Measurements from ENCODE around the gene BCL2. TPM values are rescaled to one million over a fixed set of nuclear protein-coding genes. Genes with fewer than 3 reads are reported as not detected.
A peak's percentile ranks its signal among the peaks of the same experiment; 100 is the strongest.

Gene BCL2
- total RNA-seq, 1 donor from 2014 or later: 4.9 TPM

DNA sequence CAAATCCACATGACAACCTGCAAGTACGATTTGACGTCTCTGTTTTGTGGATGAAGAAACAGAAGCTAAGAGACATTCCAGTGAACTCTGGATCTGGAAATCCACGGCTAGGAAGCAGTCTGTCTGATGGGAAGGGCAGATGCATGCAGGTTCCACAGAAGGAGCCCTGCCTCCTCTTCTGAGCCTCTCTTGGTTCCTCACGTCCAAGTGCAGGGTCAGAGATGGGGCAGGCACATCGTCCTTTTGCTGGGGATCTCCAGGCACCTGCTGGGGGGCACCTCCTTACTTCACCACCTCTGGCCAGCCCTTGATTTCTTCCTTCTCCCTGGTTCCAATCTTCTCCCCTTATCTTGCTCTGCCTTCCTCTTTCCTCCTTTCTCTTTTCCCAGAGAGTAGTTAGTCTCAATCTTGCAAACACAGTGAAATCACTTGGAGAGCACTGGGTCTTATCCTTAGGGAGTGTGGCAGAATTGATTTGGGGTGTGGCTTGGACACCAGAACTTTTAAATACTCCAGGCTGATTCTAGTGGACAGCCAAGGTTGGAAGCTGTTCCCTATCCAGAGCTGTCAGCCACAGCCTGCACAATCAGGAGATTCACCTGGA, 137.8 kb downstream of the BCL2 start:
- Histone ChIP-seq H4K20me1 (ENCODE audit: low read depth) (no peaks in the 10 kb centered on the region), H3K9me3 (ENCODE audit: low read depth) (no peaks in the 10 kb centered on the region)
- TF ChIP-seq, protein P1, sequence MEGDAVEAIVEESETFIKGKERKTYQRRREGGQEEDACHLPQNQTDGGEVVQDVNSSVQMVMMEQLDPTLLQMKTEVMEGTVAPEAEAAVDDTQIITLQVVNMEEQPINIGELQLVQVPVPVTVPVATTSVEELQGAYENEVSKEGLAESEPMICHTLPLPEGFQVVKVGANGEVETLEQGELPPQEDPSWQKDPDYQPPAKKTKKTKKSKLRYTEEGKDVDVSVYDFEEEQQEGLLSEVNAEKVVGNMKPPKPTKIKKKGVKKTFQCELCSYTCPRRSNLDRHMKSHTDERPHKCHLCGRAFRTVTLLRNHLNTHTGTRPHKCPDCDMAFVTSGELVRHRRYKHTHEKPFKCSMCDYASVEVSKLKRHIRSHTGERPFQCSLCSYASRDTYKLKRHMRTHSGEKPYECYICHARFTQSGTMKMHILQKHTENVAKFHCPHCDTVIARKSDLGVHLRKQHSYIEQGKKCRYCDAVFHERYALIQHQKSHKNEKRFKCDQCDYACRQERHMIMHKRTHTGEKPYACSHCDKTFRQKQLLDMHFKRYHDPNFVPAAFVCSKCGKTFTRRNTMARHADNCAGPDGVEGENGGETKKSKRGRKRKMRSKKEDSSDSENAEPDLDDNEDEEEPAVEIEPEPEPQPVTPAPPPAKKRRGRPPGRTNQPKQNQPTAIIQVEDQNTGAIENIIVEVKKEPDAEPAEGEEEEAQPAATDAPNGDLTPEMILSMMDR (IDR thresholded peaks at IDR 0.05): no peak
- no peak for TF ChIP-seq EZH2phosphoT487 (IDR thresholded peaks at IDR 0.05)
- TF ChIP-seq EZH2 (IDR thresholded peaks at IDR 0.05): no peak

DNA sequence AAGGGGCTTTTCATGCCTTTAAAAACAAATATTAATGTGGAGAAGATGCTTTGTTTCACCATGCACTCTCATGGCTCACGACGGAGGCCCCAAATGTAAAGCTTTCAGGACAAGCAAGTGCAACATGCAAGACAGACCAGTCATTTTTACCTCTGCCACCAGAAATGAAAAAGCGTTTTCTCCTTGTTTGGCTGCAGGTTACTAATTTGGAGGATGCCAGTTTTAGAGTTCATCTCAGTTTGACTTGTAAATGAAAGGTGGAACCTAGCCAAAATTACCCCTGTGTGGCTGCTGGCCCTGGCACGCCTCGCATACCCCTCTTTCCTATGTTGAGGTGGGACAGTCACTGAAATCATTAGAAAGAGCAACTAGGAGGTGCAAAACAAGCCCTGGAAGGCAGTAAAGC, 138.6 kb downstream of the BCL2 start:
- Histone ChIP-seq H3K9ac (no peak overlapping the region), H3K9me3 (ENCODE audit: low read depth) (no peaks in the 10 kb centered on the region), H3K4me1 (peaks cover 25% of the 10 kb centered on the region), H3K4me3 (no peak overlapping the region), H3K4me2 (no peak overlapping the region), H2AFZ (replicated peaks) (no peak overlapping the region), H4K20me1 (ENCODE audit: low read depth) (no peaks in the 10 kb centered on the region), H3K79me2 (ENCODE audit: low read depth) (no peaks in the 10 kb centered on the region), H3K36me3 (no peaks in the 10 kb centered on the region), H3K27me3 (no peaks in the 10 kb centered on the region), H3K27ac (no peak overlapping the region), H3F3A (ENCODE audit: low read depth) (no peaks in the 10 kb centered on the region)
- Mint-ChIP-seq H3K4me3 (no peak overlapping the region), H3K27me3 (ENCODE audit: insufficient read depth, low read depth) (peaks cover 6% of the 10 kb centered on the region), H3K4me1 (peaks cover 57% of the 10 kb centered on the region), H3K9me3 (peaks cover 2% of the 10 kb centered on the region), H3K27ac (peak overlapping the region; percentile 97), H3K36me3 (peaks cover 2% of the 10 kb centered on the region)
- no peak for DNase-seq (ENCODE audit: low spot score)
- TF ChIP-seq EZH2phosphoT487 (IDR thresholded peaks at IDR 0.05) (no peak), EZH2 (IDR thresholded peaks at IDR 0.05) (no peak)
- TF ChIP-seq, protein P1 (IDR thresholded peaks at IDR 0.05): no peak

More for the DNA sequence above, 137.8 kb downstream of the BCL2 start:
- Histone ChIP-seq H3K9ac (no peak overlapping the region), H2AFZ (replicated peaks) (no peak overlapping the region), H3K79me2 (ENCODE audit: low read depth) (no peaks in the 10 kb centered on the region), H3K4me2 (no peak overlapping the region), H3K4me3 (no peak overlapping the region), H3K27ac (no peak overlapping the region), H3K27me3 (no peaks in the 10 kb centered on the region), H3K4me1 (peaks cover 25% of the 10 kb centered on the region), H3F3A (ENCODE audit: low read depth) (no peaks in the 10 kb centered on the region), H3K36me3 (no peaks in the 10 kb centered on the region)
- Mint-ChIP-seq H3K4me1 (peaks cover 57% of the 10 kb centered on the region), H3K9me3 (peaks cover 2% of the 10 kb centered on the region), H3K4me3 (no peak overlapping the region), H3K27me3 (ENCODE audit: insufficient read depth, low read depth) (peaks cover 6% of the 10 kb centered on the region), H3K27ac (peak overlapping the region; percentile 43), H3K36me3 (peaks cover 2% of the 10 kb centered on the region)
- DNase-seq (ENCODE audit: low spot score): no peak

DNA sequence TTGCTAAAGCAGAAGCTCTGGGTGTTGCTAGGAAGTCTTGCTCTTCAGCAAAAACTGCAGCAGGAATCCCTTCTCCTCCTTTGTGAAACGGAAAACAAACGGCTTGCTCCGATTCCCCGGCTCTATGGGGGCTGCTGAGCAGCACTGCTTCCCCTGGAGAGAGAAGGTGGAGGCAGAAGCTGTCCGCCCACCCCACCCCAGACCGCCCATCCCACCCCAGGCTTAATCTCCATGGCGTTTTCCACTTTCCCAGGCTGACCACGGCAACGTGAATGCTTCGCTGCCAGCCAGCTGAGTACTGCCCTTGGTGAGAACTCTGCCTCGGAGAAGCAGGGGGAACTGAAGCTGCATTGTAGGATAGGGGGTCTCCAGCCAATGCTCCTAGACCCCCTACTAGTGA, 139.2 kb downstream of the BCL2 start:
- no peak overlapping the region for H3K4me3 ChIP-seq
- H4K20me1 ChIP-seq (ENCODE audit: low read depth): no peaks in the 10 kb centered on the region
- no peaks in the 10 kb centered on the region for H3K79me2 ChIP-seq (ENCODE audit: low read depth)
- H3K36me3 ChIP-seq: no peaks in the 10 kb centered on the region
- DNase-seq (ENCODE audit: low spot score): peak; percentile 20
- Mint-ChIP-seq H3K4me3 (peak overlapping the region; percentile 61), H3K27me3 (ENCODE audit: insufficient read depth, low read depth) (peaks cover 7% of the 10 kb centered on the region), H3K9me3 (peaks cover 4% of the 10 kb centered on the region), H3K4me1 (peaks cover 59% of the 10 kb centered on the region), H3K27ac (peak overlapping the region; percentile 97), H3K36me3 (peaks cover 2% of the 10 kb centered on the region)
- TF ChIP-seq, protein P1 (IDR thresholded peaks at IDR 0.05): no peak
- TF ChIP-seq EZH2phosphoT487 (IDR thresholded peaks at IDR 0.05) (no peak), EZH2 (IDR thresholded peaks at IDR 0.05) (no peak)
- H3K9ac ChIP-seq: no peak overlapping the region
- H3K4me1 ChIP-seq: peaks cover 25% of the 10 kb centered on the region
- H2AFZ ChIP-seq (replicated peaks): no peak overlapping the region
- peak overlapping the region; percentile 49 for H3K4me2 ChIP-seq
- H3K27me3 ChIP-seq: no peaks in the 10 kb centered on the region
- no peaks in the 10 kb centered on the region for H3K9me3 ChIP-seq (ENCODE audit: low read depth)
- H3F3A ChIP-seq (ENCODE audit: low read depth): no peaks in the 10 kb centered on the region
- H3K27ac ChIP-seq: no peak overlapping the region
